ENCODE results near the gene IL22.
A peak's percentile ranks its signal among the peaks of the same experiment; 100 is the strongest.

IL22 gene

GRCh38 chr12:68276402-68276930 is 23.1 kb upstream of the IL22 start:
- no peak overlapping the region for H3K4me3 ChIP-seq (ENCODE audit: low read length)
- TF ChIP-seq CTCF (conservative IDR thresholded peaks at IDR 0.05; ENCODE audit: low read length), result no peak
- peak; percentile 7 for DNase-seq (ENCODE audit: low read depth)

DNA sequence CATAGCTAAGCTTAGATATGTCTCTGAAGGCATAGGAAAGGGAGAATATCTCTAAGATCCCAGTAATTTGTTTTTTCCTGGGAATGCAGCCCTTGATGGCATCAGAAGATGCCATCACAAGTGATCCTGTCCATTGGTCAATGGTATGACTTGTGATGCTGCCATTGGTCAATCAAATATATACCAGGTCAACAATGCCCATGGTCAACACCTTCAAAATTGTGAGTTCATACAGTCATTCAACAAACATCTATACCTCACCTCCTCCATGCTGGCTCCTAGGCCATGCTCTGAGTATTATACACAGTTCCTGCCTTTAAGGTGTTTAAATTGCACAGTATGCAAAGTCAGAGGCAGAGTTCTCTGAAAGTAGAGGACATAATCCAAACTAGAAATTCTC is 19.3 kb upstream of the IL22 start:
- DNase-seq (ENCODE audit: low read depth), result no peak
- TF ChIP-seq CTCF (conservative IDR thresholded peaks at IDR 0.05; ENCODE audit: low read length), result no peak
- no peak overlapping the region for H3K4me3 ChIP-seq (ENCODE audit: low read length)

- TF ChIP-seq CTCF (conservative IDR thresholded peaks at IDR 0.05; ENCODE audit: low read length), result no peak
- no peak overlapping the region for H3K4me3 ChIP-seq (ENCODE audit: low read length)
- peak; percentile 32 for DNase-seq (ENCODE audit: low read depth)
These were observed 17.9 kb upstream of the IL22 start for GRCh38 chr12:68271346-68271745.

GRCh38 chr12:68270358-68270757 is 17.0 kb upstream of the IL22 start:
- no peak for TF ChIP-seq CTCF (conservative IDR thresholded peaks at IDR 0.05; ENCODE audit: low read length)
- DNase-seq (ENCODE audit: low read depth), result no peak
- no peak overlapping the region for H3K4me3 ChIP-seq (ENCODE audit: low read length)

DNA sequence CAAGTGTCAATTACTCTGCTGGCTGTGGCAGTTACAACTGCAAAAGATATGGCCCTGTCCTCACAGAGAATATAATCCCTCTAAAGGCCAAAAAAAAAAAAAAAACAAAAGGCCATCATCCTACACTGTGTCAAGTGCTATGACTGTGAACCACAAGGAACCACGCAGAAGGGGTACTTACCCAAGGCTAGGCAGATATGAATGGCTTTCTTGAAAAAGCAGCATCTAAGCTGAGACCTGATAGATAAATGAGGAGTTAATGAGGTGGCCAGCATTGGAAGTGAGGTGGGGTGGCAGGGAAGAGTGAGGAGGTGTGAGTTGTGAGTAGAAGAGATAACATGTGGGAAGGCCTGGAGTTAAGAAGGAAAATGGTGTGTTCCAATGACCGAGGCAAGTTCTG is 16.4 kb upstream of the IL22 start:
- TF ChIP-seq CTCF (conservative IDR thresholded peaks at IDR 0.05; ENCODE audit: low read length), result no peak
- no peak overlapping the region for H3K4me3 ChIP-seq (ENCODE audit: low read length)
- DNase-seq (ENCODE audit: low read depth), result no peak

DNA sequence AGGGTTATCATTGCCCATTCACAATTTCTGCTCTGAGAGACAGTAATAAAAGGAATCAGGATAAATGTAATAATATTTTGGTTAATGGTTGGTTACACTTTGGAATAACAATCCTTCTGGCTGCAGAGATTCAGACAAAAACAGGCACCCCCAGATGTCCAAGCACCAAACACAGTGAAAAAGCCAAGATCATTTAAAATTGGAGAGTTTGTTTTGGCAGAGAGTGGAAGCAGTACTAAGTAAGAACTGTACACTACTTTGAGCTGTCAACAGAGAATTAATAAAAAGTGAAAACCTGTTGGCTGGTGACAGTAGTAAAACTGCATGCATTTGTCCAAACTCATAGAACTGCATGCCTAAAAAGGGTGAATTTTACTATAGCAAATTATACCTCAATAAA is 15.6 kb upstream of the IL22 start:
- TF ChIP-seq CTCF (conservative IDR thresholded peaks at IDR 0.05; ENCODE audit: low read length), result no peak

DNA sequence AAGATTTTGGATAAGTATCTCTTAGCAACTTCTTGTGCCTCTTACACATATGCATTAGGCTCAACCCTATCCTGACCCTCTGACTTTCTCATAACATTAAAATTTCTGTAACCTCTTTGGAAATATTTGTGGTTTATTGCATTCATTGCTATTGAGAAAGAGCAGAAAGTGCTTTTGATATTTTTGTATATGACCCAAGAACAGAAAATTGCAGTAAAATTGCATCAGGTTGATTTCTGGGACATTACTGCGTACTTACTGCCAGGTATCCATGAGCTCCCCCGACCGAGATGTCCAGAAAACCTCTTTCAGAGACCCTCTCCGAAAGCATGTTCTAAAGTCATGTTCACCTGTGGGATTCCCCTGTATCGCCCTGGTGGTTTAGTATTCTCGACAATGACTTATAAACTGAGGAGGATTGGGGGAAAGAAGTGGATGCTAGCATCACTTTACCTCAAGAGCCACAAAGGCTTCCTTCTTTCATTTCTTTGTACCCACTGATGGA is 14.5 kb upstream of the IL22 start:
- no peak for TF ChIP-seq CTCF (conservative IDR thresholded peaks at IDR 0.05; ENCODE audit: low read length)
- DNase-seq (ENCODE audit: low read depth), result peak; percentile 96
- H3K4me3 ChIP-seq (ENCODE audit: low read length), result no peak overlapping the region

More for the DNA sequence above, 15.6 kb upstream of the IL22 start:
- H3K4me3 ChIP-seq (ENCODE audit: low read length), result no peak overlapping the region
- DNase-seq (ENCODE audit: low read depth), result no peak
